ENCODE measurements around the gene RAE1. TPM values are rescaled to one million over a fixed set of nuclear protein-coding genes. Genes with fewer than 3 reads are reported as not detected.

Gene RAE1
- 10 to 100 TPM; 43.6 to 86.0 TPM for total RNA-seq

- Mint-ChIP-seq H3K4me3 (peak within 1 kb of the TSS; percentile 94), H3K9me3 (no peaks in the 10 kb centered on the region), H3K4me1 (ENCODE audit: low read depth in 2 of 2) (peaks cover 16 to 25% of the 10 kb centered on the region in 2 donors), H3K27ac (peak within 1 kb of the TSS; percentile 79 to 90), H3K36me3 (peaks cover 26% of the 10 kb centered on the region), H3K27me3 (peaks cover 0 to 8% of the 10 kb centered on the region in 2 donors)
- ATAC-seq (peak; percentile 87 to 91), DNase-seq (ENCODE audit: low spot score) (peak; percentile 94)
These were observed at the start of gene RAE1 for GRCh38 chr20:57351042-57351783. RAE1 (plus strand) TSS chr20:57351255; CDS start chr20:57354039, 2,784 bp downstream.

- no peak overlapping the region for H3K4me3 Mint-ChIP-seq
- H3K36me3 Mint-ChIP-seq, result no peaks in the 10 kb centered on the region
- no peak for ATAC-seq
- no peak overlapping the region for H3K27ac Mint-ChIP-seq
- no peaks in the 10 kb centered on the region for H3K9me3 Mint-ChIP-seq
- no peaks in the 10 kb centered on the region for H3K4me1 Mint-ChIP-seq (ENCODE audit: low read depth in 2 of 2)
- no peak for DNase-seq (ENCODE audit: low spot score)
- peaks cover 16 to 31% of the 10 kb centered on the region in 2 donors for H3K27me3 Mint-ChIP-seq
These were observed 44.3 kb upstream of the RAE1 start for GRCh38 chr20:57306747-57307146.

- Mint-ChIP-seq H3K36me3 (no peaks in the 10 kb centered on the region), H3K4me1 (ENCODE audit: low read depth in 2 of 2) (no peaks in the 10 kb centered on the region), H3K27ac (no peak overlapping the region), H3K4me3 (no peak overlapping the region), H3K9me3 (no peaks in the 10 kb centered on the region), H3K27me3 (peaks cover 13 to 22% of the 10 kb centered on the region in 2 donors)
- peak in 1 of 2 donors; percentile 21 for ATAC-seq
- no peak for DNase-seq (ENCODE audit: low spot score)
These were observed 42.4 kb upstream of the RAE1 start for GRCh38 chr20:57308451-57309271.

- Mint-ChIP-seq H3K27ac (no peak overlapping the region), H3K4me1 (ENCODE audit: low read depth in 2 of 2) (no peaks in the 10 kb centered on the region), H3K27me3 (peaks cover 13 to 22% of the 10 kb centered on the region in 2 donors), H3K36me3 (no peaks in the 10 kb centered on the region), H3K4me3 (no peak overlapping the region), H3K9me3 (no peaks in the 10 kb centered on the region)
- ATAC-seq (no peak), DNase-seq (ENCODE audit: low spot score) (no peak)
These were observed 41.4 kb upstream of the RAE1 start for GRCh38 chr20:57309544-57310115.

GRCh38 chr20:57310821-57311514, 40.1 kb upstream of the RAE1 start:
- no peak overlapping the region for H3K4me3 Mint-ChIP-seq
- no peaks in the 10 kb centered on the region for H3K9me3 Mint-ChIP-seq

GRCh38 chr20:57312138-57312537, 38.9 kb upstream of the RAE1 start:
- no peak for DNase-seq (ENCODE audit: low spot score)
- peaks cover 0 to 9% of the 10 kb centered on the region in 2 donors for H3K4me1 Mint-ChIP-seq (ENCODE audit: low read depth in 2 of 2)
- no peaks in the 10 kb centered on the region for H3K9me3 Mint-ChIP-seq
- no peak overlapping the region for H3K4me3 Mint-ChIP-seq
- H3K36me3 Mint-ChIP-seq, result no peaks in the 10 kb centered on the region
- H3K27me3 Mint-ChIP-seq, result peaks cover 9 to 19% of the 10 kb centered on the region in 2 donors
- ATAC-seq, result no peak
- H3K27ac Mint-ChIP-seq, result no peak overlapping the region

More at GRCh38 chr20:57310821-57311514, 40.1 kb upstream of the RAE1 start:
- Mint-ChIP-seq H3K27me3 (peaks cover 11 to 25% of the 10 kb centered on the region in 2 donors), H3K27ac (no peak overlapping the region), H3K36me3 (no peaks in the 10 kb centered on the region), H3K4me1 (ENCODE audit: low read depth in 2 of 2) (peaks cover 0 to 9% of the 10 kb centered on the region in 2 donors)
- DNase-seq (ENCODE audit: low spot score), result no peak
- ATAC-seq, result no peak

GRCh38 chr20:57313230-57313629, 37.8 kb upstream of the RAE1 start:
- Mint-ChIP-seq H3K4me3 (no peak overlapping the region), H3K9me3 (no peaks in the 10 kb centered on the region), H3K4me1 (ENCODE audit: low read depth in 2 of 2) (peaks cover 6 to 18% of the 10 kb centered on the region in 2 donors), H3K36me3 (no peaks in the 10 kb centered on the region), H3K27me3 (peaks cover 5 to 10% of the 10 kb centered on the region in 2 donors), H3K27ac (no peak overlapping the region)
- DNase-seq (ENCODE audit: low spot score) (no peak), ATAC-seq (no peak)

GRCh38 chr20:57313951-57314350, 37.1 kb upstream of the RAE1 start:
- Mint-ChIP-seq H3K36me3 (no peaks in the 10 kb centered on the region), H3K4me3 (no peak overlapping the region), H3K27me3 (peaks cover 8 to 13% of the 10 kb centered on the region in 2 donors), H3K4me1 (ENCODE audit: low read depth in 2 of 2) (peaks cover 10 to 25% of the 10 kb centered on the region in 2 donors), H3K9me3 (no peaks in the 10 kb centered on the region), H3K27ac (no peak overlapping the region)
- no peak for DNase-seq (ENCODE audit: low spot score)
- ATAC-seq, result no peak

- no peaks in the 10 kb centered on the region for H3K9me3 Mint-ChIP-seq
- H3K4me1 Mint-ChIP-seq (ENCODE audit: low read depth in 2 of 2), result peaks cover 10 to 25% of the 10 kb centered on the region in 2 donors
- ATAC-seq (peak in 1 of 2 donors; percentile 7), DNase-seq (ENCODE audit: low spot score) (no peak)
- peaks cover 11 to 23% of the 10 kb centered on the region in 2 donors for H3K27me3 Mint-ChIP-seq
- no peak overlapping the region for H3K27ac Mint-ChIP-seq
- H3K4me3 Mint-ChIP-seq, result no peak overlapping the region
- no peaks in the 10 kb centered on the region for H3K36me3 Mint-ChIP-seq
These were observed 35.7 kb upstream of the RAE1 start for GRCh38 chr20:57315083-57315975.

GRCh38 chr20:57315976-57316480, 35.0 kb upstream of the RAE1 start:
- no peak for ATAC-seq
- no peak overlapping the region for H3K4me3 Mint-ChIP-seq
- peaks cover 10 to 25% of the 10 kb centered on the region in 2 donors for H3K4me1 Mint-ChIP-seq (ENCODE audit: low read depth in 2 of 2)
- no peak overlapping the region for H3K27ac Mint-ChIP-seq
- no peaks in the 10 kb centered on the region for H3K36me3 Mint-ChIP-seq
- H3K9me3 Mint-ChIP-seq, result no peaks in the 10 kb centered on the region
- peaks cover 12 to 26% of the 10 kb centered on the region in 2 donors for H3K27me3 Mint-ChIP-seq
- DNase-seq (ENCODE audit: low spot score), result no peak

GRCh38 chr20:57316795-57317201, 34.3 kb upstream of the RAE1 start:
- ATAC-seq (peak in 1 of 2 donors; percentile 12), DNase-seq (ENCODE audit: low spot score) (no peak)
- H3K27me3 Mint-ChIP-seq, result peaks cover 17 to 33% of the 10 kb centered on the region in 2 donors
- H3K27ac Mint-ChIP-seq, result no peak overlapping the region
- peaks cover 10 to 25% of the 10 kb centered on the region in 2 donors for H3K4me1 Mint-ChIP-seq (ENCODE audit: low read depth in 2 of 2)
- no peaks in the 10 kb centered on the region for H3K9me3 Mint-ChIP-seq
- no peaks in the 10 kb centered on the region for H3K36me3 Mint-ChIP-seq
- H3K4me3 Mint-ChIP-seq, result no peak overlapping the region

- no peak for DNase-seq (ENCODE audit: low spot score)
- H3K27ac Mint-ChIP-seq, result no peak overlapping the region
- H3K4me1 Mint-ChIP-seq (ENCODE audit: low read depth in 2 of 2), result peaks cover 10 to 25% of the 10 kb centered on the region in 2 donors
- peaks cover 21 to 39% of the 10 kb centered on the region in 2 donors for H3K27me3 Mint-ChIP-seq
- no peaks in the 10 kb centered on the region for H3K9me3 Mint-ChIP-seq
- H3K4me3 Mint-ChIP-seq, result peak overlapping the region; percentile 12
- no peak for ATAC-seq
- no peaks in the 10 kb centered on the region for H3K36me3 Mint-ChIP-seq
These were observed 33.7 kb upstream of the RAE1 start for GRCh38 chr20:57317316-57317788.

Measured in natural killer cell treated with Interleukin-12 subunit alpha and Interleukin-12 subunit beta and Interleukin-15 and Interleukin-18, amount 100 ng/mL, for 72 hours (primary cell).